Activated CD8-positive, alpha-beta memory T cell treated with anti-CD3 and anti-CD28 coated beads for 48 hours (primary cell): ENCODE data around the gene CASZ1.

Experiments
- DNase-seq, 3 experiments: peaks; one replicate each; pipeline ENCODE4 v3.0.0-alpha.2; 2020; ENCODE audit warnings: low read depth in 2 of 3, low spot score in 2 of 3

CASZ1 gene

GRCh38 chr1:10626791-10627410 lies 169.5 kb downstream of the CASZ1 start:
- no peak for DNase-seq

- no peak for DNase-seq
Measured at GRCh38 chr1:10626131-10626731, 170.2 kb downstream of the CASZ1 start.

- no peak for DNase-seq
Measured at GRCh38 chr1:10625554-10625953, 170.9 kb downstream of the CASZ1 start.

- no peak for DNase-seq
Measured at GRCh38 chr1:10625076-10625475, 171.4 kb downstream of the CASZ1 start.

- no peak for DNase-seq
Measured at GRCh38 chr1:10624256-10625050, 172.0 kb downstream of the CASZ1 start.

GRCh38 chr1:10623686-10624145 lies 172.7 kb downstream of the CASZ1 start:
- DNase-seq = no peak

- DNase-seq = no peak
Measured at GRCh38 chr1:10622910-10623685, 173.3 kb downstream of the CASZ1 start.

- no peak for DNase-seq
Measured at GRCh38 chr1:10621906-10622305, 174.5 kb downstream of the CASZ1 start.

GRCh38 chr1:10620776-10621175 lies 175.7 kb downstream of the CASZ1 start:
- DNase-seq = no peak

- DNase-seq = no peak
Measured at GRCh38 chr1:10617931-10618885, 178.2 kb downstream of the CASZ1 start.

GRCh38 chr1:10617318-10617717 lies 179.1 kb downstream of the CASZ1 start:
- DNase-seq = no peak

GRCh38 chr1:10616696-10617095 lies 179.8 kb downstream of the CASZ1 start:
- DNase-seq = no peak

- DNase-seq = no peak
Measured at GRCh38 chr1:10615932-10616671, 180.3 kb downstream of the CASZ1 start.

GRCh38 chr1:10615332-10615731 lies 181.1 kb downstream of the CASZ1 start:
- no peak for DNase-seq

- no peak for DNase-seq
Measured at GRCh38 chr1:10614377-10615225, 181.8 kb downstream of the CASZ1 start.

GRCh38 chr1:10613861-10614260 lies 182.6 kb downstream of the CASZ1 start:
- DNase-seq = no peak

GRCh38 chr1:10613340-10613739 lies 183.1 kb downstream of the CASZ1 start:
- DNase-seq = no peak

- DNase-seq = no peak
Measured at GRCh38 chr1:10612436-10613160, 183.8 kb downstream of the CASZ1 start.
